SH-SY5Y (cell line): ENCODE data around the gene VASP.

Source experiments
- GATA2 ChIP-seq: IDR thresholded peaks from 2 replicates; pipeline ENCODE4 v1.6.1; 2011; ENCODE audit warnings: mild to moderate bottlenecking, low read depth, low read length
- GATA3 ChIP-seq: IDR thresholded peaks from 2 replicates; pipeline ENCODE4 v1.6.1; 2011; ENCODE audit warnings: low read depth, mild to moderate bottlenecking, low read length, moderate library complexity

DNA sequence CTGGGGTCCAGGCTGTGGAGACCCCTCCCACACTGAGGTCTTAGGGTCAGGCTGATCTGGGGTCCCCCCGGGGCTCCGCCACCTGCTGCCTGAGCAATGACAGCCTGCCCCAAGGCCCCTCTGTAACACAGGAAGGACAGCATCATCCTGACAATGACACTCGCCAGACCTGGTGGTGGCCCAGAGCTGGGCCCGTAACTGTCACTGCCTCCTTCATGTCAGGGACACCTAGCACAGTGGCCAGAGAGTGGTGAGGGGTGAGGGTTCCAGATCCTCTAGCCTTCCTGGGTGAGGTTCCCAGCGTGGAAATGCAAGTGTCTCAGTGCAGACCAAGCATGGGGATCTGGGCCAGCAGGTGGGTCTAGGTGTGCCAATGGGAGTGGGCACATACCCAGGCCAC lies 49.6 kb downstream of the VASP start:
- no peak for TF ChIP-seq GATA2
- TF ChIP-seq GATA3 = no peak
